Coronary artery (tissue), 2 donors: ENCODE measurements around the gene GNG14.
A peak's percentile ranks its signal among the peaks of the same experiment; 100 is the strongest.

Experiments
- DNase-seq: peaks from one replicate; pipeline ENCODE4 v3.0.0-alpha.2; 2017; ENCODE audit warnings: low spot score
- H3K27ac ChIP-seq, 2 donors: fragments of 200-600 bp; sonication (generic); one replicate each; pipeline ENCODE4 v1.5.1; 2016 to 2019
- H3K4me3 ChIP-seq: fragments of 200-600 bp; sonication (generic); 2 replicates; pipeline ENCODE4 v1.5.1; 2016; ENCODE audit warnings: mild to moderate bottlenecking, moderate library complexity
- TF ChIP-seq, protein P1 (sequence below): fragments of 200-600 bp; sonication (generic); IDR thresholded peaks from one replicate; pipeline ENCODE4 v1.5.1; 2019; ENCODE audit warnings: antibody characterized with exemption

GNG14 gene

GRCh38 chr19:12685831-12686230 is 2.0 kb upstream of the GNG14 start:
- DNase-seq, result no peak
- Histone ChIP-seq H3K4me3 (no peak overlapping the region), H3K27ac (no peak overlapping the region)
- TF ChIP-seq, protein P1, sequence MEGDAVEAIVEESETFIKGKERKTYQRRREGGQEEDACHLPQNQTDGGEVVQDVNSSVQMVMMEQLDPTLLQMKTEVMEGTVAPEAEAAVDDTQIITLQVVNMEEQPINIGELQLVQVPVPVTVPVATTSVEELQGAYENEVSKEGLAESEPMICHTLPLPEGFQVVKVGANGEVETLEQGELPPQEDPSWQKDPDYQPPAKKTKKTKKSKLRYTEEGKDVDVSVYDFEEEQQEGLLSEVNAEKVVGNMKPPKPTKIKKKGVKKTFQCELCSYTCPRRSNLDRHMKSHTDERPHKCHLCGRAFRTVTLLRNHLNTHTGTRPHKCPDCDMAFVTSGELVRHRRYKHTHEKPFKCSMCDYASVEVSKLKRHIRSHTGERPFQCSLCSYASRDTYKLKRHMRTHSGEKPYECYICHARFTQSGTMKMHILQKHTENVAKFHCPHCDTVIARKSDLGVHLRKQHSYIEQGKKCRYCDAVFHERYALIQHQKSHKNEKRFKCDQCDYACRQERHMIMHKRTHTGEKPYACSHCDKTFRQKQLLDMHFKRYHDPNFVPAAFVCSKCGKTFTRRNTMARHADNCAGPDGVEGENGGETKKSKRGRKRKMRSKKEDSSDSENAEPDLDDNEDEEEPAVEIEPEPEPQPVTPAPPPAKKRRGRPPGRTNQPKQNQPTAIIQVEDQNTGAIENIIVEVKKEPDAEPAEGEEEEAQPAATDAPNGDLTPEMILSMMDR, result no peak

- DNase-seq, result no peak
- Histone ChIP-seq H3K27ac (no peak overlapping the region), H3K4me3 (no peak overlapping the region)
- TF ChIP-seq, protein P1, result no peak
Measured at GRCh38 chr19:12689012-12689411, 1.2 kb downstream of the GNG14 start.

- DNase-seq, result peak; percentile 68
- Histone ChIP-seq H3K4me3 (no peak overlapping the region), H3K27ac (no peak overlapping the region)
- TF ChIP-seq, protein P1, result no peak
Measured at GRCh38 chr19:12689581-12690216, 1.9 kb downstream of the GNG14 start.

GRCh38 chr19:12692960-12693359 is 5.2 kb downstream of the GNG14 start:
- Histone ChIP-seq H3K4me3 (no peak overlapping the region), H3K27ac (no peak overlapping the region)
- TF ChIP-seq, protein P1, result no peak
- no peak for DNase-seq

DNA sequence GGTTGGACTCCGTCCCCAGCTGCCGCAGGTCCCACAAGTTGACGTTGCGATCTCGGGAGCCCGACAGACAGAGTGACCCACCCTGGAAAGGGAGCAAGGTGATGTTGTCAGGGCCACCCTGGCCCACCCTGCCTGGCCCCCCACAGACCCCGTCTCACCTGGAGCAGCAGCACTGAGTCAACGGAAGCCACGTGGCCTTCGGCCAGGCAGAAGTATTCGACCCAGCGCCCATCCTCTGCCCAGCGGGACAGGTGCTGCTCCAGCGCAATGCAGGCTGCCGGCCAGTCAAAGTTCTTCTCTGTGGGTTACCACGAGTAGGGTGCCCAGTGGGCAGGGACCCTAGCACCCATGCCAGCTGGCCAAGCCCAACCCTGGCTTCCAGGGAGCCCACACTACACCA is 6.8 kb downstream of the GNG14 start:
- TF ChIP-seq, protein P1, result no peak
- H3K27ac ChIP-seq, result no peak overlapping the region
- H3K4me3 ChIP-seq, result no peak overlapping the region
- DNase-seq, result no peak

GRCh38 chr19:12695096-12695495 is 7.3 kb downstream of the GNG14 start:
- Histone ChIP-seq H3K4me3 (no peak overlapping the region), H3K27ac (no peak overlapping the region)
- TF ChIP-seq, protein P1, result no peak
- DNase-seq, result no peak

DNA sequence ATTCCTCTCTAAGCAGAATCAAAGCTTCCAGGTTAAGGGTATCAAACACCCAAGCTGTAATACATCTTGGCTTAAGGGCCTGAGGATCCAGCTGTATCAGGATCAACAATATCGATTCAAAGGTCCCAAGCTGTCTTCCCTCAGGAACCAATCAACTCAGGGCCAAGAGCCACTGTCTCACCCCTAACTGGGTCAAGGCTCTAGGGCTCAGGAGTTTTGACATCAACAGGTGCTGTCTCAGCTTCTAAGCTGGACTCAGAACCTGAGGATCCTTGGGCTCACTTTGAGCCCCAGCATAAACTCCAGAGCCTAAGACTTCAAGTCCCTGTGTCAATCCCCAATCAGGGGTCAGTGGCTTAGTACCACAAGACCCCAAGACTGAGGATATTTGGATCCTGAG is 7.7 kb downstream of the GNG14 start:
- no peak overlapping the region for H3K27ac ChIP-seq

More for the DNA sequence above, 7.7 kb downstream of the GNG14 start:
- H3K4me3 ChIP-seq, result peak overlapping the region; percentile 73
- no peak for DNase-seq
- TF ChIP-seq, protein P1, result no peak
